WTC11 (cell line): ENCODE measurements around the gene TACSTD2. TPM values are rescaled to one million over a fixed set of nuclear protein-coding genes. Genes with fewer than 3 reads are reported as not detected.

Experiments used
- ATAC-seq: fragments of 200-7000 bp; cut with Tn5 transposase; 2 replicates; pipeline ENCODE4 v1.10.0; 2021; ENCODE audit warnings: mild to moderate bottlenecking, moderate library complexity
- CTCF ChIA-PET: fragments of 300-600 bp; sonication (Branson Sonifier 250); formaldehyde crosslinking; loops from one replicate; lab custom pipeline; 2021; ENCODE audit warnings: antibody characterized with exemption; lab: Charles Lee
- POLR2A ChIA-PET: fragments of 350-600 bp; sonication (Branson Sonifier 250); formaldehyde crosslinking; loops from one replicate; lab custom pipeline; 2021; ENCODE audit warnings: antibody characterized with exemption; lab: Charles Lee
- DNase-seq: peaks from one replicate; pipeline ENCODE4 v3.0.0; 2021; ENCODE audit warnings: low spot score
- H3K27ac Mint-ChIP-seq: 2 replicates; pipeline ENCODE4 v1.8.0; 2021; ENCODE audit warnings: mixed read lengths
- H3K27me3 Mint-ChIP-seq: 2 replicates; pipeline ENCODE4 v1.8.0; 2021; ENCODE audit warnings: low read depth, mild to moderate bottlenecking, moderate library complexity, mixed read lengths
- H3K36me3 Mint-ChIP-seq: 2 replicates; pipeline ENCODE4 v1.8.0; 2021; ENCODE audit warnings: mixed read lengths
- H3K4me1 Mint-ChIP-seq: 2 replicates; pipeline ENCODE4 v1.8.0; 2022; ENCODE audit warnings: mixed read lengths
- H3K4me3 Mint-ChIP-seq: 2 replicates; pipeline ENCODE4 v1.8.0; 2021; ENCODE audit warnings: mild to moderate bottlenecking, moderate library complexity, mixed read lengths
- H3K9me3 Mint-ChIP-seq: 2 replicates; pipeline ENCODE4 v1.8.0; 2021; ENCODE audit warnings: mixed read lengths
- AR ChIP-seq: fragments of 250-450 bp; sonication (Bioruptor Pico); IDR thresholded peaks from 2 replicates; pipeline ENCODE4 v1.9.0; 2021; ENCODE audit warnings: mild to moderate bottlenecking
- CDX4 ChIP-seq: fragments of 250-450 bp; sonication (Bioruptor Pico); IDR thresholded peaks from 2 replicates; pipeline ENCODE4 v1.9.0; 2021; ENCODE audit warnings: moderate library complexity, mild to moderate bottlenecking, inconsistent platforms, borderline replicate concordance
- PRDM15 ChIP-seq: sonication (generic); formaldehyde crosslinking; IDR thresholded peaks from 2 replicates; pipeline ENCODE4 v1.8.0; 2022; ENCODE audit warnings: missing genetic modification reagents
- RORB ChIP-seq: fragments of 250-450 bp; sonication (Bioruptor Pico); IDR thresholded peaks from 2 replicates; pipeline ENCODE4 v1.9.0; 2021; ENCODE audit warnings: mild to moderate bottlenecking
- SMAD4 ChIP-seq: sonication (generic); formaldehyde crosslinking; IDR thresholded peaks from 2 replicates; pipeline ENCODE4 v1.8.0; 2022; ENCODE audit warnings: mild to moderate bottlenecking, missing genetic modification reagents
- SOX15 ChIP-seq: fragments of 250-450 bp; sonication (Bioruptor Pico); IDR thresholded peaks from 2 replicates; pipeline ENCODE4 v1.9.0; 2021; ENCODE audit warnings: mild to moderate bottlenecking
- TP53 ChIP-seq: sonication (generic); formaldehyde crosslinking; IDR thresholded peaks from 2 replicates; pipeline ENCODE4 v1.8.1; 2023; ENCODE audit warnings: mild to moderate bottlenecking, missing genetic modification reagents
- USF2 ChIP-seq: sonication (generic); formaldehyde crosslinking; IDR thresholded peaks from 2 replicates; pipeline ENCODE4 v1.8.1; 2023; ENCODE audit warnings: mild to moderate bottlenecking, missing genetic modification reagents, moderate library complexity
- ZNF232 ChIP-seq: sonication (generic); formaldehyde crosslinking; IDR thresholded peaks from 2 replicates; pipeline ENCODE4 v1.8.0; 2022; ENCODE audit warnings: mild to moderate bottlenecking, missing genetic modification reagents
- ZNF532 ChIP-seq: fragments of 250-450 bp; sonication (Bioruptor Pico); IDR thresholded peaks from 2 replicates; pipeline ENCODE4 v1.9.0; 2021; ENCODE audit warnings: mild to moderate bottlenecking, borderline replicate concordance
- total RNA-seq: library from RNA; stranded (reverse); gene quantifications from 3 replicates; pipeline ENCODE4 v1.2.3, GENCODE V29; 2021

TACSTD2 gene
- total RNA-seq, 1 experiment from 2014 or later: 0.50 TPM

- TF ChIP-seq ZNF532 (CRISPR knock-in tag) (no peak), AR (CRISPR knock-in tag) (no peak), USF2 (CRISPR knock-in tag) (no peak)
Observed at GRCh38 chr1:58561633-58562032, 15.4 kb downstream of the TACSTD2 start (continued).

- ATAC-seq (no peak), DNase-seq (no peak)
- Mint-ChIP-seq H3K4me1 (no peaks in the 10 kb centered on the region), H3K4me3 (no peak overlapping the region), H3K27ac (no peak overlapping the region), H3K36me3 (no peaks in the 10 kb centered on the region), H3K9me3 (peaks cover 7% of the 10 kb centered on the region), H3K27me3 (no peaks in the 10 kb centered on the region; the same call in 1 of the 2 replicates)
- POLR2A ChIA-PET: no interaction called here
- TF ChIP-seq SMAD4 (CRISPR knock-in tag) (no peak), RORB (CRISPR knock-in tag) (no peak), SOX15 (CRISPR knock-in tag) (no peak), PRDM15 (CRISPR knock-in tag) (no peak), TP53 (CRISPR knock-in tag) (no peak), CDX4 (CRISPR knock-in tag) (no peak), ZNF232 (CRISPR knock-in tag) (no peak)
- CTCF ChIA-PET: interaction anchor here (0.6 to 1.4 kb wide), 4 partner anchors 9 to 97 kb away, joined by 3 to 9 read pairs (median 3); partner anchors contain the start of gene OMA1
Observed at GRCh38 chr1:58555393-58555792, 21.7 kb downstream of the TACSTD2 start.
